ENCODE measurements around the gene FRMD4B.

- TF ChIP-seq CTCF (IDR thresholded peaks at IDR 0.05): no peak
- TF ChIP-seq POLR2A (IDR thresholded peaks at IDR 0.05): no peak
- no peak for TF ChIP-seq POLR2AphosphoS5 (IDR thresholded peaks at IDR 0.05)
Observed at GRCh38 chr3:69174445-69174844, 211.4 kb downstream of the FRMD4B start.
